Activated naive CD4-positive, alpha-beta T cell treated with anti-CD3 and anti-CD28 coated beads, Interleukin-2, amount 50 U/mL, for 72 hours (primary cell): ENCODE data around the gene SAP30. TPM values are rescaled to one million over a fixed set of nuclear protein-coding genes. Genes with fewer than 3 reads are reported as not detected.

Experiments used
- ATAC-seq, 2 donors: fragments of 150-1000 bp; cut with Tn5 transposase; 2 replicates each; pipeline ENCODE4 v1.10.0; 2021; ENCODE audit warnings: mild to moderate bottlenecking in 2 of 2, moderate library complexity in 2 of 2
- DNase-seq, 2 donors: peaks; one replicate each; pipeline ENCODE4 v3.0.0; 2021 to 2022; ENCODE audit warnings: low spot score in 2 of 2
- H3K27ac Mint-ChIP-seq, 2 donors: one replicate each; pipeline ENCODE4 v1.8.0; 2022; ENCODE audit warnings: mild to moderate bottlenecking in 2 of 2, mixed read lengths in 2 of 2
- H3K36me3 Mint-ChIP-seq, 2 donors: one replicate each; pipeline ENCODE4 v1.8.0; 2022; ENCODE audit warnings: mixed read lengths in 2 of 2
- H3K9me3 Mint-ChIP-seq, 2 donors: one replicate each; pipeline ENCODE4 v1.8.0; 2022; ENCODE audit warnings: mixed read lengths in 2 of 2
- total RNA-seq, 2 donors: library from RNA; stranded (reverse); gene quantifications; one replicate each; pipeline ENCODE4 v1.2.3, GENCODE V29; 2022

SAP30 gene
- 10 to 100 TPM; 19.0 to 21.7 TPM for total RNA-seq

GRCh38 chr4:173370477-173371291 is at the start of gene SAP30:
Gene SAP30, plus strand, starts transcription at chr4:173370954. Its CDS starts 229 bp downstream, at chr4:173371183.
- DNase-seq, result peak; percentile 89 to 94
- H3K27ac Mint-ChIP-seq, result peak within 1 kb of the TSS; percentile 82 to 99
- H3K36me3 Mint-ChIP-seq, result peaks cover 21 to 33% of the 10 kb centered on the region in 2 donors
- no peaks in the 10 kb centered on the region for H3K9me3 Mint-ChIP-seq
- ATAC-seq, result peak; percentile 90 to 92

GRCh38 chr4:173325007-173325736 is 45.6 kb upstream of the SAP30 start:
- peaks cover 0 to 11% of the 10 kb centered on the region in 2 donors for H3K36me3 Mint-ChIP-seq
- H3K9me3 Mint-ChIP-seq, result no peaks in the 10 kb centered on the region
- no peak for DNase-seq
- no peak for ATAC-seq
- peak overlapping the region; percentile 50 to 53 for H3K27ac Mint-ChIP-seq

GRCh38 chr4:173328236-173328901 is 42.4 kb upstream of the SAP30 start:
- DNase-seq (no peak), ATAC-seq (peak in 1 of 2 donors; percentile 15)
- no peaks in the 10 kb centered on the region for H3K9me3 Mint-ChIP-seq
- peaks cover 17 to 36% of the 10 kb centered on the region in 2 donors for H3K36me3 Mint-ChIP-seq
- H3K27ac Mint-ChIP-seq, result no peak overlapping the region

GRCh38 chr4:173330590-173330989 is 40.2 kb upstream of the SAP30 start:
- Mint-ChIP-seq H3K27ac (peak overlapping the region; percentile 25 to 61), H3K36me3 (peaks cover 30 to 45% of the 10 kb centered on the region in 2 donors), H3K9me3 (no peaks in the 10 kb centered on the region)
- DNase-seq (no peak), ATAC-seq (no peak)

- no peaks in the 10 kb centered on the region for H3K9me3 Mint-ChIP-seq
- H3K27ac Mint-ChIP-seq, result peak overlapping the region; percentile 98 to 99
- peaks cover 30 to 45% of the 10 kb centered on the region in 2 donors for H3K36me3 Mint-ChIP-seq
- DNase-seq, result no peak
- ATAC-seq, result no peak
Observed at GRCh38 chr4:173332021-173332487, 38.7 kb upstream of the SAP30 start.

- DNase-seq (peak; percentile 38 to 61), ATAC-seq (no peak)
- Mint-ChIP-seq H3K9me3 (no peaks in the 10 kb centered on the region), H3K36me3 (peaks cover 30 to 45% of the 10 kb centered on the region in 2 donors), H3K27ac (peak overlapping the region; percentile 98 to 99)
Observed at GRCh38 chr4:173332963-173333657, 37.6 kb upstream of the SAP30 start.

- peak overlapping the region; percentile 98 to 100 for H3K27ac Mint-ChIP-seq
- peak in 1 of 2 donors; percentile 4 for ATAC-seq
- no peaks in the 10 kb centered on the region for H3K9me3 Mint-ChIP-seq
- peaks cover 30 to 45% of the 10 kb centered on the region in 2 donors for H3K36me3 Mint-ChIP-seq
- DNase-seq, result peak in 1 of 2 donors; percentile 31
Observed at GRCh38 chr4:173333658-173334084, 37.1 kb upstream of the SAP30 start.

- Mint-ChIP-seq H3K27ac (peak within 1 kb of the TSS; percentile 98 to 100), H3K36me3 (peaks cover 30 to 44% of the 10 kb centered on the region in 2 donors), H3K9me3 (no peaks in the 10 kb centered on the region)
- ATAC-seq, result peak; percentile 93 to 96
- peak; percentile 96 to 99 for DNase-seq
Observed at GRCh38 chr4:173334085-173334890, 36.5 kb upstream of the SAP30 start, which contains the start of gene HMGB2. Gene HMGB2, minus strand, starts transcription at chr4:173334358. Its CDS starts 709 bp downstream, at chr4:173333649.

GRCh38 chr4:173334891-173335752 is 35.6 kb upstream of the SAP30 start:
- no peaks in the 10 kb centered on the region for H3K9me3 Mint-ChIP-seq
- peak; percentile 42 to 46 for ATAC-seq
- H3K36me3 Mint-ChIP-seq, result peaks cover 30 to 40% of the 10 kb centered on the region in 2 donors
- H3K27ac Mint-ChIP-seq, result peak overlapping the region; percentile 98 to 100
- DNase-seq, result peak; percentile 51 to 75

- peaks cover 23% of the 10 kb centered on the region in 2 donors for H3K36me3 Mint-ChIP-seq
- no peak overlapping the region for H3K27ac Mint-ChIP-seq
- no peaks in the 10 kb centered on the region for H3K9me3 Mint-ChIP-seq
- ATAC-seq (no peak), DNase-seq (no peak)
Observed at GRCh38 chr4:173337463-173337862, 33.3 kb upstream of the SAP30 start.

- Mint-ChIP-seq H3K36me3 (no peaks in the 10 kb centered on the region), H3K27ac (no peak overlapping the region), H3K9me3 (no peaks in the 10 kb centered on the region)
- DNase-seq, result no peak
- no peak for ATAC-seq
Observed at GRCh38 chr4:173343832-173344397, 26.8 kb upstream of the SAP30 start.

GRCh38 chr4:173345648-173346047 is 25.1 kb upstream of the SAP30 start:
- Mint-ChIP-seq H3K9me3 (no peaks in the 10 kb centered on the region), H3K36me3 (no peaks in the 10 kb centered on the region), H3K27ac (no peak overlapping the region)
- ATAC-seq (no peak), DNase-seq (no peak)

- no peaks in the 10 kb centered on the region for H3K9me3 Mint-ChIP-seq
- DNase-seq, result no peak
- no peak overlapping the region for H3K27ac Mint-ChIP-seq
- H3K36me3 Mint-ChIP-seq, result no peaks in the 10 kb centered on the region
- no peak for ATAC-seq
Observed at GRCh38 chr4:173346074-173346473, 24.7 kb upstream of the SAP30 start.

- H3K27ac Mint-ChIP-seq, result no peak overlapping the region
- no peaks in the 10 kb centered on the region for H3K9me3 Mint-ChIP-seq
- no peak for ATAC-seq
- DNase-seq, result no peak
- no peaks in the 10 kb centered on the region for H3K36me3 Mint-ChIP-seq
Observed at GRCh38 chr4:173347467-173347866, 23.3 kb upstream of the SAP30 start.
